ENCODE measurements around the gene IMPG2. TPM values are rescaled to one million over a fixed set of nuclear protein-coding genes. Genes with fewer than 3 reads are reported as not detected.

Gene IMPG2
- total RNA-seq, 1 donor from 2014 or later, result 0.29 TPM

DNA sequence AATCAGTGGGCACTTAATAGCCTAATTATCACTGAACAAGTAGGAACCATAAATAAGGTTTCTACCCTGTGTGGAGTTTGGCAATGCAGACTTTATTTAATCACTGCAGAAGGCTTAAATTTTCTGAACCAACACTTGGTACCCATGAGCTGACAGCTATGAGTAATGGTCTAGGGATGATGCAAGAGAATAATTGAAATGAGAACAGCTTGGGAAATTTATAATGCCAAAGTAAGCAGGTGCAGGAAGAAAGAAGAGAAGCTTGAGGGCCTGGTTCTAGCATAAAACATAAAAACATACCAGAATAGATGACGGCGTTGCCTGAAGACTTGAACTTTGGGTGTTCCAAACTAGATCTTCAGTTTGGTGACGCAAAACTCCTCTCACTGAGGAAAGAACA is 67.0 kb downstream of the IMPG2 start:
- no peaks in the 10 kb centered on the region for H3K9me3 ChIP-seq
- no peaks in the 10 kb centered on the region for H3K36me3 ChIP-seq
- DNase-seq (no peak), ATAC-seq (no peak)
- no peak overlapping the region for H3K27ac ChIP-seq
- no peak overlapping the region for H3K4me3 ChIP-seq
- H3K4me1 ChIP-seq, result no peaks in the 10 kb centered on the region
- no peaks in the 10 kb centered on the region for H3K27me3 ChIP-seq
- intact Hi-C loops (cut with DNase I), result no loop called here
- TF ChIP-seq, protein P1, sequence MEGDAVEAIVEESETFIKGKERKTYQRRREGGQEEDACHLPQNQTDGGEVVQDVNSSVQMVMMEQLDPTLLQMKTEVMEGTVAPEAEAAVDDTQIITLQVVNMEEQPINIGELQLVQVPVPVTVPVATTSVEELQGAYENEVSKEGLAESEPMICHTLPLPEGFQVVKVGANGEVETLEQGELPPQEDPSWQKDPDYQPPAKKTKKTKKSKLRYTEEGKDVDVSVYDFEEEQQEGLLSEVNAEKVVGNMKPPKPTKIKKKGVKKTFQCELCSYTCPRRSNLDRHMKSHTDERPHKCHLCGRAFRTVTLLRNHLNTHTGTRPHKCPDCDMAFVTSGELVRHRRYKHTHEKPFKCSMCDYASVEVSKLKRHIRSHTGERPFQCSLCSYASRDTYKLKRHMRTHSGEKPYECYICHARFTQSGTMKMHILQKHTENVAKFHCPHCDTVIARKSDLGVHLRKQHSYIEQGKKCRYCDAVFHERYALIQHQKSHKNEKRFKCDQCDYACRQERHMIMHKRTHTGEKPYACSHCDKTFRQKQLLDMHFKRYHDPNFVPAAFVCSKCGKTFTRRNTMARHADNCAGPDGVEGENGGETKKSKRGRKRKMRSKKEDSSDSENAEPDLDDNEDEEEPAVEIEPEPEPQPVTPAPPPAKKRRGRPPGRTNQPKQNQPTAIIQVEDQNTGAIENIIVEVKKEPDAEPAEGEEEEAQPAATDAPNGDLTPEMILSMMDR (IDR thresholded peaks at IDR 0.05), result no peak

- H3K4me3 ChIP-seq, result no peak overlapping the region
- no peaks in the 10 kb centered on the region for H3K27me3 ChIP-seq
- H3K9me3 ChIP-seq, result no peaks in the 10 kb centered on the region
- H3K27ac ChIP-seq, result no peak overlapping the region
- intact Hi-C loops (cut with DNase I), result no loop called here
- H3K4me1 ChIP-seq, result no peaks in the 10 kb centered on the region
- ATAC-seq (no peak), DNase-seq (no peak)
- TF ChIP-seq, protein P1 (IDR thresholded peaks at IDR 0.05), result no peak
- H3K36me3 ChIP-seq, result no peaks in the 10 kb centered on the region
Observed at GRCh38 chr3:101252945-101253344, 67.4 kb downstream of the IMPG2 start.

GRCh38 chr3:101252307-101252706 is 68.1 kb downstream of the IMPG2 start:
- H3K27ac ChIP-seq, result no peak overlapping the region
- DNase-seq, result no peak

DNA sequence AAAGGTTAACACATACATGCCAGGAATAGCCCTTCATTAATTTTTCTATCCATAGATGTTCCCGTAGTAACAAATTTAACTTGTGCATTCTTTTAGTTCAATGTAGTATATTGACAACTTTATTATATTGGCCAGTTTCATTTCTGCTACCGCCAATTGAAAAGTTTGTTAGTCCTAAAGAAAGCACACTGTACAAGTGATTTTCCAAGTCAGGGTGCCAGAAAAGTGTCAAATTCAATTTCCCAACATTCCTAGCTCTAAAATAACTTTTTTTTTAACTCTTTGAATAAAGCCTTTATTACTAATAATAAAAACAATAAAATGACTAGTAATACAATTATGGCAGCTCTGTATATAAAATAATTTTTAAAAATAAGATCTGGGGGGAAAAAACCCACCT is 68.9 kb downstream of the IMPG2 start:
- TF ChIP-seq, protein P1 (IDR thresholded peaks at IDR 0.05), result no peak
- Histone ChIP-seq H3K4me3 (no peak overlapping the region), H3K36me3 (no peaks in the 10 kb centered on the region), H3K9me3 (no peaks in the 10 kb centered on the region), H3K4me1 (no peaks in the 10 kb centered on the region), H3K27ac (no peak overlapping the region), H3K27me3 (no peaks in the 10 kb centered on the region)
- intact Hi-C loops (cut with DNase I), result no loop called here
- ATAC-seq (no peak), DNase-seq (no peak)

More at GRCh38 chr3:101252307-101252706, 68.1 kb downstream of the IMPG2 start:
- TF ChIP-seq, protein P1 (IDR thresholded peaks at IDR 0.05), result no peak
- Histone ChIP-seq H3K4me1 (no peaks in the 10 kb centered on the region), H3K4me3 (no peak overlapping the region), H3K9me3 (no peaks in the 10 kb centered on the region), H3K27me3 (no peaks in the 10 kb centered on the region), H3K36me3 (no peaks in the 10 kb centered on the region)
- ATAC-seq, result no peak
- intact Hi-C loops (cut with DNase I), result no loop called here

DNA sequence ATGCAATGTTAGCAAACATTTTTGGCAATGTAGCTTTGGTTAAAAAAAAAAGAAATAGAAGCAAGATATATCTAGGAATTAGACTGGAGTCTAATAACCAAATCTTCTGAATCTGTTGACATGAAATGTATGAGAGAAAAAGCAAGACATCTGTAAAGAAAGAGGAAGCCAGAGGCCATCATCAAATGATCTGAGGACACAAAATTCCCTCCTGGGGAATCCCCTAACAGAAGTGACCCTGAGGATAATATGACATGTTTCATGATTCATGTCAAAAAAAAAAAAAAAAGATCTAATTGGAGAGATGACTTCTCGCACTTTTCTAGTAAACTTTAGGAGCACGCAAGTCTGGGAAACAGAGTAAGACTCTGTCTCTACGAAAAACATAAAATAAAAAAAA is 70.9 kb downstream of the IMPG2 start:
- TF ChIP-seq, protein P1 (IDR thresholded peaks at IDR 0.05), result no peak
- Histone ChIP-seq H3K9me3 (no peaks in the 10 kb centered on the region), H3K27ac (no peak overlapping the region), H3K27me3 (no peaks in the 10 kb centered on the region), H3K4me1 (no peaks in the 10 kb centered on the region), H3K4me3 (no peak overlapping the region), H3K36me3 (no peaks in the 10 kb centered on the region)
- DNase-seq, result no peak
- intact Hi-C loops (cut with DNase I), result no loop called here
- ATAC-seq, result no peak

GRCh38 chr3:101248736-101249135 is 71.6 kb downstream of the IMPG2 start:
- Histone ChIP-seq H3K4me1 (no peaks in the 10 kb centered on the region), H3K9me3 (no peaks in the 10 kb centered on the region), H3K27me3 (no peaks in the 10 kb centered on the region), H3K27ac (no peak overlapping the region), H3K36me3 (no peaks in the 10 kb centered on the region), H3K4me3 (no peak overlapping the region)
- TF ChIP-seq, protein P1 (IDR thresholded peaks at IDR 0.05), result no peak
- no peak for DNase-seq
- intact Hi-C loops (cut with DNase I), result no loop called here
- ATAC-seq, result no peak
